H9 (cell line): Measurements from ENCODE around the gene CSMD2. TPM values are rescaled to one million over a fixed set of nuclear protein-coding genes. Genes with fewer than 3 reads are reported as not detected.

Experiments
- DNase-seq: peaks from one replicate; pipeline ENCODE4 v3.0.0-alpha.2; 2017
- H2AFZ ChIP-seq: one replicate; pipeline ENCODE4 v1.6.1; 2013; ENCODE audit warnings: mild to moderate bottlenecking, low read length, control low read depth, moderate library complexity
- H2AK5ac ChIP-seq: 2 replicates; pipeline ENCODE4 v1.6.1; 2013; ENCODE audit warnings: low read length, control low read depth, mixed read lengths; ENCODE audit not compliant: insufficient read length
- H2BK120ac ChIP-seq: one replicate; pipeline ENCODE4 v1.6.1; 2013; ENCODE audit warnings: low read depth, mild to moderate bottlenecking, low read length, control low read depth, inconsistent platforms; ENCODE audit not compliant: poor library complexity, severe bottlenecking
- H2BK12ac ChIP-seq: 2 replicates; pipeline ENCODE4 v1.6.1; 2013; ENCODE audit warnings: low read length, control low read depth, mixed read lengths, low read depth; ENCODE audit not compliant: insufficient read length
- H2BK15ac ChIP-seq: 2 replicates; pipeline ENCODE4 v1.6.1; 2013; ENCODE audit warnings: low read depth, low read length, control low read depth
- H2BK20ac ChIP-seq: one replicate; pipeline ENCODE4 v1.6.1; 2013; ENCODE audit warnings: low read depth, mild to moderate bottlenecking, low read length, control low read depth, inconsistent platforms; ENCODE audit not compliant: poor library complexity, severe bottlenecking
- H2BK5ac ChIP-seq: 2 replicates; pipeline ENCODE4 v1.6.1; 2013; ENCODE audit warnings: low read length, control low read depth, mixed read lengths; ENCODE audit not compliant: insufficient read length
- H3K14ac ChIP-seq: 2 replicates; pipeline ENCODE4 v1.6.1; 2013; ENCODE audit warnings: low read length, control low read depth; ENCODE audit not compliant: insufficient read depth
- H3K18ac ChIP-seq: 2 replicates; pipeline ENCODE4 v1.6.1; 2013; ENCODE audit warnings: low read depth, mild to moderate bottlenecking, mixed read lengths, low read length, control low read depth; ENCODE audit not compliant: insufficient read length
- H3K23ac ChIP-seq: 2 replicates; pipeline ENCODE4 v1.6.1; 2013; ENCODE audit warnings: low read length, control low read depth, mixed read lengths, low read depth; ENCODE audit not compliant: insufficient read length
- H3K23me2 ChIP-seq: 2 replicates; pipeline ENCODE4 v1.6.1; 2013; ENCODE audit warnings: low read depth, mild to moderate bottlenecking, mixed read lengths, low read length, control low read depth; ENCODE audit not compliant: insufficient read length, poor library complexity, severe bottlenecking
- H3K27ac ChIP-seq: 2 replicates; pipeline ENCODE4 v1.5.1; 2013; ENCODE audit warnings: low read length, control low read depth, mixed read lengths, low read depth; ENCODE audit not compliant: insufficient read length
- H3K27me3 ChIP-seq: 2 replicates; pipeline ENCODE4 v1.6.1; 2013; ENCODE audit warnings: low read length, control low read depth, inconsistent platforms; ENCODE audit not compliant: insufficient read depth
- H3K4ac ChIP-seq: 2 replicates; pipeline ENCODE4 v1.6.1; 2013; ENCODE audit warnings: low read depth, mild to moderate bottlenecking, control low read depth, inconsistent platforms, low read length, moderate library complexity
- H3K4me1 ChIP-seq: 2 replicates; pipeline ENCODE4 v1.6.1; 2013; ENCODE audit warnings: low read length, control low read depth, inconsistent platforms; ENCODE audit not compliant: insufficient read depth
- H3K4me2 ChIP-seq: 2 replicates; pipeline ENCODE4 v1.6.1; 2013; ENCODE audit warnings: low read length, control low read depth, mixed read lengths; ENCODE audit not compliant: insufficient read length, insufficient read depth
- H3K56ac ChIP-seq: 2 replicates; pipeline ENCODE4 v1.6.1; 2013; ENCODE audit warnings: low read depth, mild to moderate bottlenecking, mixed read lengths, low read length, control low read depth; ENCODE audit not compliant: insufficient read length
- H3K79me1 ChIP-seq: 2 replicates; pipeline ENCODE4 v1.6.1; 2013; ENCODE audit warnings: low read depth, mild to moderate bottlenecking, moderate library complexity, low read length, control low read depth, inconsistent platforms; ENCODE audit not compliant: insufficient read depth, poor library complexity, severe bottlenecking
- H3K79me2 ChIP-seq: 2 replicates; pipeline ENCODE4 v1.6.1; 2013; ENCODE audit warnings: low read length, control low read depth, inconsistent platforms; ENCODE audit not compliant: insufficient read depth
- H3K9ac ChIP-seq: 2 replicates; pipeline ENCODE4 v1.6.1; 2013; ENCODE audit warnings: low read length, control low read depth, mixed read lengths; ENCODE audit not compliant: insufficient read length; ENCODE audit errors: extremely low read depth
- H3K9me3 ChIP-seq: one replicate; pipeline ENCODE4 v1.6.1; 2013; ENCODE audit warnings: low read depth, low read length, inconsistent platforms; ENCODE audit not compliant: control insufficient read depth
- H3T11ph ChIP-seq: one replicate; pipeline ENCODE4 v1.6.1; 2013; ENCODE audit warnings: mild to moderate bottlenecking, low read length, control low read depth, inconsistent platforms
- H4K20me1 ChIP-seq: one replicate; pipeline ENCODE4 v1.6.1; 2013; ENCODE audit not compliant: control insufficient read depth, insufficient read length, insufficient read depth
- H4K5ac ChIP-seq: 2 replicates; pipeline ENCODE4 v1.6.1; 2013; ENCODE audit warnings: low read depth, mild to moderate bottlenecking, mixed read lengths, low read length, control low read depth; ENCODE audit not compliant: insufficient read length
- H4K8ac ChIP-seq: replicated peaks from 2 replicates; pipeline ENCODE4 v1.6.1; 2013; ENCODE audit warnings: low read length, control low read depth, mixed read lengths, low read depth; ENCODE audit not compliant: insufficient read length
- H4K91ac ChIP-seq: 2 replicates; pipeline ENCODE4 v1.6.1; 2013; ENCODE audit warnings: low read depth, mild to moderate bottlenecking, moderate library complexity, mixed read lengths, low read length, control low read depth; ENCODE audit not compliant: insufficient read length
- H3K27ac Mint-ChIP-seq, 3 experiments: 2 replicates in 2 of 3; 3 replicates in 1 of 3; pipeline ENCODE4 v1.8.0; 2020 to 2021; ENCODE audit warnings: mixed read lengths in 3 of 3, mild to moderate bottlenecking in 1 of 3, moderate library complexity in 1 of 3
- H3K27me3 Mint-ChIP-seq: 2 replicates; pipeline ENCODE4 v1.8.0; 2021; ENCODE audit warnings: low read depth, mild to moderate bottlenecking, moderate library complexity, mixed read lengths
- H3K36me3 Mint-ChIP-seq, 3 experiments: 2 replicates in 2 of 3; 3 replicates in 1 of 3; pipeline ENCODE4 v1.8.0; 2020 to 2021; ENCODE audit warnings: low read depth in 3 of 3, mixed read lengths in 3 of 3; ENCODE audit not compliant: insufficient read depth in 1 of 3
- H3K4me1 Mint-ChIP-seq, 2 experiments: 2 replicates each; pipeline ENCODE4 v1.8.0; 2020; ENCODE audit warnings: mixed read lengths in 2 of 2
- H3K4me3 Mint-ChIP-seq, 2 experiments: 2 replicates in 1 of 2; 3 replicates in 1 of 2; pipeline ENCODE4 v1.8.0; 2020 to 2021; ENCODE audit warnings: mild to moderate bottlenecking in 2 of 2, mixed read lengths in 2 of 2, moderate library complexity in 1 of 2
- H3K9me3 Mint-ChIP-seq, 2 experiments: 2 replicates in 1 of 2; 3 replicates in 1 of 2; pipeline ENCODE4 v1.8.0; 2020; ENCODE audit warnings: mild to moderate bottlenecking in 2 of 2, mixed read lengths in 2 of 2, moderate library complexity in 1 of 2
- WGBS: extraction: QIAGEN DNeasy Blood & Tissue Kit; methylation state at CpG from one replicate; pipeline ENCODE4 v1.1.7; 2013; ENCODE audit warnings: missing lambda C conversion rate, low lambda C conversion rate, mixed read lengths; ENCODE audit not compliant: insufficient read length; ENCODE audit errors: extremely low coverage; 5-methylcytosine and 5-hydroxymethylcytosine counted together
- total RNA-seq: library from RNA; stranded (reverse); gene quantifications from 2 replicates; pipeline ENCODE4 v1.2.1, GENCODE V29; 2021
- TF ChIP-seq, protein P1 (sequence below): fragments of 200-600 bp; sonication (generic); conservative IDR thresholded peaks from 3 replicates; pipeline ENCODE4 v1.8.0; 2021; ENCODE audit warnings: antibody characterized with exemption, mild to moderate bottlenecking

CSMD2 gene
- total RNA-seq, 1 experiment from 2014 or later, result 6.4 TPM

DNA sequence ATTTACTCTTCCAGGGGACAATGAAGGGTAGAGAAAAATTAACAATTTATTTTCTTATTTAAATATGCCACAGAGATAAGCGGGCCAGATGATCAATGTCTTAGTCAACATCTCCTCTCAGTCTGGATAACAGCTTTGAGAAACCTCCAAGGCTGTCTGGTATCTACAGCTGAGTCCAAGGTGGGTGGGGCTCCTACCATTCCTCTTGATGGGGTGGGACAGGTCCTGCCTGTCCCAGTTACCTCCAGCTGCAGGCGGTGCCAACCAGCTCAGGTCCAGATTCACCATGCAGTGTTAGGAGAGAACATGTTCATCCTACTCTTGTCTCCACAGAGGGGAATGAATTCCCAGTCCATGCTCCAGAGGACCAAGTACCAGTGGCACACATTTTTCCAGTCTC is 21.1 kb downstream of the CSMD2 start:
- Histone ChIP-seq H3K23ac (no peak overlapping the region), H2AFZ (no peak overlapping the region), H4K8ac (no peak overlapping the region), H2BK20ac (no peak overlapping the region), H3K56ac (no peak overlapping the region), H3K14ac (no peak overlapping the region), H3K9ac (no peak overlapping the region), H2BK15ac (no peak overlapping the region), H3K23me2 (no peaks in the 10 kb centered on the region), H3K4ac (no peak overlapping the region), H3K9me3 (no peaks in the 10 kb centered on the region), H3K18ac (no peak overlapping the region), H2BK5ac (no peak overlapping the region), H2AK5ac (no peak overlapping the region), H3K79me1 (no peaks in the 10 kb centered on the region), H3K27me3 (no peaks in the 10 kb centered on the region), H3T11ph (no peak overlapping the region), H3K79me2 (no peaks in the 10 kb centered on the region; the same call in 1 of the 2 replicates), H3K4me1 (peaks cover 6% of the 10 kb centered on the region; the same call in 1 of the 2 replicates), H4K91ac (no peak overlapping the region), H2BK12ac (no peak overlapping the region), H2BK120ac (no peak overlapping the region), H4K5ac (no peak overlapping the region), H3K27ac (no peak overlapping the region), H4K20me1 (peaks cover 2% of the 10 kb centered on the region), H3K4me2 (no peak overlapping the region)
- no CpG with 5 or more reads among the region's 2 CpGs for WGBS
- DNase-seq, result no peak
- Mint-ChIP-seq H3K4me3 (no peak overlapping the region), H3K9me3 (no peaks in the 10 kb centered on the region), H3K27me3 (no peaks in the 10 kb centered on the region), H3K27ac (no peak overlapping the region), H3K36me3 (peaks cover 2 to 5% (median 4%) of the 10 kb centered on the region in 3 experiments; a peak in 3 of 7 replicates), H3K4me1 (peaks cover 36 to 42% of the 10 kb centered on the region in 2 experiments)
- TF ChIP-seq, protein P1, sequence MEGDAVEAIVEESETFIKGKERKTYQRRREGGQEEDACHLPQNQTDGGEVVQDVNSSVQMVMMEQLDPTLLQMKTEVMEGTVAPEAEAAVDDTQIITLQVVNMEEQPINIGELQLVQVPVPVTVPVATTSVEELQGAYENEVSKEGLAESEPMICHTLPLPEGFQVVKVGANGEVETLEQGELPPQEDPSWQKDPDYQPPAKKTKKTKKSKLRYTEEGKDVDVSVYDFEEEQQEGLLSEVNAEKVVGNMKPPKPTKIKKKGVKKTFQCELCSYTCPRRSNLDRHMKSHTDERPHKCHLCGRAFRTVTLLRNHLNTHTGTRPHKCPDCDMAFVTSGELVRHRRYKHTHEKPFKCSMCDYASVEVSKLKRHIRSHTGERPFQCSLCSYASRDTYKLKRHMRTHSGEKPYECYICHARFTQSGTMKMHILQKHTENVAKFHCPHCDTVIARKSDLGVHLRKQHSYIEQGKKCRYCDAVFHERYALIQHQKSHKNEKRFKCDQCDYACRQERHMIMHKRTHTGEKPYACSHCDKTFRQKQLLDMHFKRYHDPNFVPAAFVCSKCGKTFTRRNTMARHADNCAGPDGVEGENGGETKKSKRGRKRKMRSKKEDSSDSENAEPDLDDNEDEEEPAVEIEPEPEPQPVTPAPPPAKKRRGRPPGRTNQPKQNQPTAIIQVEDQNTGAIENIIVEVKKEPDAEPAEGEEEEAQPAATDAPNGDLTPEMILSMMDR, result no peak
